Inflammatory macrophage treated with lipopolysaccharide for 1 hour (primary cell): ENCODE results near the gene MRAP2.

Source experiments
- DNase-seq, 2 donors: peaks; one replicate each; pipeline ENCODE4 v3.0.0-alpha.2; 2020 to 2022

The MRAP2 gene, protein sequence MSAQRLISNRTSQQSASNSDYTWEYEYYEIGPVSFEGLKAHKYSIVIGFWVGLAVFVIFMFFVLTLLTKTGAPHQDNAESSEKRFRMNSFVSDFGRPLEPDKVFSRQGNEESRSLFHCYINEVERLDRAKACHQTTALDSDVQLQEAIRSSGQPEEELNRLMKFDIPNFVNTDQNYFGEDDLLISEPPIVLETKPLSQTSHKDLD

GRCh38 chr6:84033523-84034451 lies at the start of gene MRAP2:
TSS of gene MRAP2 (plus strand) at chr6:84033772. CDS start at chr6:84055319, 21,547 bp downstream.
- DNase-seq, result no peak

DNA sequence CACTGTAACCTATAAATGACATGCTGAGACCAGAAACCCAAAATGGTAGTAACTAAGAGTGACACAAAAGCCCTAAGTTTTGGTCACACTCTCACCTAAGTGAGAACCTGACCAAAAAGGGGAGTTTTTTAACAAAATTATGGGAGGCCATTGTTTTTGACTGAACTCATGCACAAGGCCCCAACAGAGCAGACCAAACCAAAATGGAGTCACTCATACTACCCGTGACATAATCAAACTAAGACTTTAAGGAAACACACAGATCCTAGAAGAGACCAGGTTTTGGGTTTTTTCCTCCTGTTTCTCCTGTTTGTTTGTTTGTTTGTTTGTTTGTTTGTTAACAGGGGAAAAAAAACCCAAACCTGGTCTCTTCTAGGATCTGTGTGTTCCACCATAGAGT lies 49.2 kb upstream of the MRAP2 start:
- DNase-seq, result no peak

DNA sequence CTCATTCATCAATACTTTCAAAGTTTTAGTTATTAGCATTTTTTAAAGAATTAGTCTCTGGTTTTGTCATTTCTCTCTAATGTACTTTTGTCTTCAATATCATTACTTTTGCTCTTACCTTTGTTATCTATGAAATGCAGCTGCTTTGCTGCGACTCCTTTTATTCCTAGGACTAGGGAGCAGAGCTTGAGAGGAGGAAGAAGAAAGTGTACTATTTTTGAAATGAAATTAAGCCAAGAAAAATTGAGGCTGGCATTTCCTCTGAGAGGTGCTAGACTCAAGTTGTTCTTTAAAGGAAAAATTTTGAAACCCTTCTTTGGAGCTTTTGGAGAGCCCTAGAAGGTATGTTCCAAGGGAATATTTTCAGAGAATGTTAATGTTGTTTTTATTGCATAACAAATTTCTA lies 48.3 kb upstream of the MRAP2 start:
- no peak for DNase-seq

DNA sequence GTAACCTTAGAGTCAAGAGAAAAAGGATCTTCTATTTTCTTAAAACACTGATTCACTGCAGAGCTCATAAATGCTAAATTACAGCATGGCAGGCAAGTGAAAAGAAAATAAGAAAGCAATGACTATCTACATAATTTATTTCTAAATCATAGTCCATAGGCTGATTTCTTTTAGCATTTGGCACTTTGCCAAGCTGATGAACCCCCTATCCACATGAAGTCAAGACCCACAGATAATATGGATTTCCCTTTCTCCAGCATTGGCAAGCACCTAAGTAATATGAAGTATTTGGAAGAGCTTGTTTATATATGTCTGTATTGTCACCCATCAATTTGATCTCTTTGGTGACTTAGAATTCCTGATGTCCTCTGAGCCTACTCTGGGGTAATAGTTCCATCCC lies 47.9 kb upstream of the MRAP2 start:
- no peak for DNase-seq

DNA sequence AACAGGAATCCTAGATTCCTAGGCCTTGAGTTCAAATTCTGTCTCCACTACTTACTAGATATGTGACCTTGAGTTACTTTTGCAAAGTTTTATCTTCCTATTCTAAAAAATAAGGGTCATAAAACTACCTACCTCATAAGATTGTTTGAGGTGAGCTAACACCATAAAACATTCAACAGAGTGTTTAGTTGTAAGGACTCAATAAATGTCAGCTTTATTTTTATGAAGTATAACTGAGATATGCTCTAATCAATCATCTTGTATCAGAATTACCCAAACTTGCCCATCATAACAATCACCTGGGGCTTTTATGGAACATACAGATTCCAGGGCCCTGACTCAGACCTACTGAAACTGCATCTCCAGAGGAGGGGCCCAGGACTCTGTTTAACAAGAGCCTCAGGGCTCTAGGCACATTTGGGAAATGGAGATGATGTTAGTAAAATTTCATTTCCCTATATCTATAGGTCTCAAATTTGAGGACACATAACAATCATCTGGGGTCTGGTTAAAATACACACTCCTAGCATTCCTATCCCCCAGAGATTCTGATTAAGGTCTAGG lies 35.5 kb upstream of the MRAP2 start:
- no peak for DNase-seq

- no peak for DNase-seq
Observed at GRCh38 chr6:84001119-84001518, 32.5 kb upstream of the MRAP2 start.

- no peak for DNase-seq
Observed at GRCh38 chr6:84002226-84002625, 31.3 kb upstream of the MRAP2 start.

DNA sequence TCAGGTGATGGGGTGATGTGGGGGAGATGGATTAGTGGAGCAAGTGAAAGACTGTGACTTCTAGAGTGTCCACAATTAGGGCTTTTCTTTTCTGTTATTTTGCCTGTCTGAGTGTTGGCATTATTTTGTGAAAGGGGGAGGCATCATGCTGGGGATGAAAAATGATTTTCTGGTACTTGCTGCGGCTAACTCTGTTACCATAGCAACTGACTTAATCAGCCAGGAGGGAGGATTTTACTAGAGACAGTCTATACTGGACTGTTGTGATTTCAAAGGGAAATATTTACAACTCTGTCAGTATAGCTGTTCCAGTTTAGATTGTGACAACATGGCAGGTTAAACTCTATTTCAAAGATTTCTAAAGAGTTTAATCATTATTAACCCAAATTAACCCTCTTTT lies 30.4 kb upstream of the MRAP2 start:
- DNase-seq, result no peak

GRCh38 chr6:84003654-84004053 lies 29.9 kb upstream of the MRAP2 start:
- DNase-seq, result no peak

- no peak for DNase-seq
Observed at GRCh38 chr6:84007871-84008270, 25.7 kb upstream of the MRAP2 start.

GRCh38 chr6:84013354-84013753 lies 20.2 kb upstream of the MRAP2 start:
- no peak for DNase-seq

- DNase-seq, result no peak
Observed at GRCh38 chr6:84013931-84014330, 19.6 kb upstream of the MRAP2 start.

- no peak for DNase-seq
Observed at GRCh38 chr6:84016029-84016428, 17.5 kb upstream of the MRAP2 start.

GRCh38 chr6:84017709-84018452 lies 15.7 kb upstream of the MRAP2 start:
- DNase-seq, result no peak

DNA sequence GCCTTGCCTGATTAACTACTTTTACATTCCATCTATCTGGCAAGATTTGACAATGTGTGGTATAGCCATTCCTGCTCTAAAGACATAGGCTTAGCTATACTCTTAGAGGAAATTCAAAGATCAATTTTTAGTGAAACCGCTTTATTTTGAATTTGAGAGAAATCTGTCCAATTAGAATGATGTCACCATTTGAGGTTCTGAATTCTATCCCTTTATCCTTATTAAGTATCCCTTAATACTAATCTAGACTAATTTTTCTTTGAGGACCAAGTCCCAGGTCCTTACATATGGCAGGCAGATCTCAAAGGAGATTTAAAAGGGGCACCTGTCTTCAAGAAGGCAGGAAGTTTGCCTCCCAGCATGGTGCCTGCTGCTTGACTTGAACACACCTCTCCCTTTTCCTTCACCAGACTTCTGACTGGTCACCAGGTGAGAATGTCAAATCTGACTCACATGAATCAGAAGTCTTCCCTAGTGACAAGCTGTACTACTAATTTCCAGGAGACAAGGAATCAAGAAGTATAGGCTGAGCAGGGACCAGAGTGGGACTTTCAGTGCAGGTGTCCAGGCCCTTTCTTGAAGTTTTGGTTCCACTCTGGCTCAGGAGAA lies 15.0 kb upstream of the MRAP2 start:
- no peak for DNase-seq

DNA sequence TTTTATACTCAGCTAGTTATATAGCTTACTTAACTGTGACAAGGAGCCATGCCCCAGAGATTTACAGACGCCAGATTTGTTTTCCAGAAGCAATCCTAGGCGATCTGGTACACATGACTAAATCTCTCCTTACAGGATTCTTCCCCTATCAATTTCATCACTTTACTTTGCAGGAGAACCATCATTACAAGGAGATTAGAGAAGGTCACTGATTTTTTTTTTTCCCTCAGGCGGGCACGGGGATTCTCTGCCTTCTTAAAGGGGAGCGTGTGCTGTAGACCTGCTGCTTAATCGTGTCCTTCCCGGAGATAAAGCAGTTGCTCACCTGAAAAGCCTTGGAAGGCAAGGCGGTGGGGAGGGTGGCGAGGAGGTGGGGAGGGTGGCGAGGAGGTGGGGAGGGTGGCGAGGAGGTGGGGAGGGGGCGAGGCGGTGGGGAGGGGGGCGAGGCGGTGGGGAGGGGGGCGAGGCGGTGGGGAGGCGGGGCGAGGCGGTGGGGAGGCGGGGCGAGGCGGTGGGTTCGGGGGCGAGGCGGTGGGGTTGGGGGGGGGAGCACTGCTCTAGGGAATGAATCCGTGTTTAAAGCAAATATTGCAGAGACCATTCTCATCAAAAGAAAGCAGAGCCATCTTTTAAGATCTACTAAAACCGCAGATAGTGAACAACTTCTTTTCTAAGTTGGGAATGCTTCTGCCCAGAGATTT lies 14.3 kb upstream of the MRAP2 start:
- DNase-seq, result no peak

GRCh38 chr6:84019842-84020211 lies 13.7 kb upstream of the MRAP2 start:
- no peak for DNase-seq

- no peak for DNase-seq
Observed at GRCh38 chr6:84021625-84022024, 11.9 kb upstream of the MRAP2 start.

- no peak for DNase-seq
Observed at GRCh38 chr6:84026721-84027164, 6.8 kb upstream of the MRAP2 start.

DNA sequence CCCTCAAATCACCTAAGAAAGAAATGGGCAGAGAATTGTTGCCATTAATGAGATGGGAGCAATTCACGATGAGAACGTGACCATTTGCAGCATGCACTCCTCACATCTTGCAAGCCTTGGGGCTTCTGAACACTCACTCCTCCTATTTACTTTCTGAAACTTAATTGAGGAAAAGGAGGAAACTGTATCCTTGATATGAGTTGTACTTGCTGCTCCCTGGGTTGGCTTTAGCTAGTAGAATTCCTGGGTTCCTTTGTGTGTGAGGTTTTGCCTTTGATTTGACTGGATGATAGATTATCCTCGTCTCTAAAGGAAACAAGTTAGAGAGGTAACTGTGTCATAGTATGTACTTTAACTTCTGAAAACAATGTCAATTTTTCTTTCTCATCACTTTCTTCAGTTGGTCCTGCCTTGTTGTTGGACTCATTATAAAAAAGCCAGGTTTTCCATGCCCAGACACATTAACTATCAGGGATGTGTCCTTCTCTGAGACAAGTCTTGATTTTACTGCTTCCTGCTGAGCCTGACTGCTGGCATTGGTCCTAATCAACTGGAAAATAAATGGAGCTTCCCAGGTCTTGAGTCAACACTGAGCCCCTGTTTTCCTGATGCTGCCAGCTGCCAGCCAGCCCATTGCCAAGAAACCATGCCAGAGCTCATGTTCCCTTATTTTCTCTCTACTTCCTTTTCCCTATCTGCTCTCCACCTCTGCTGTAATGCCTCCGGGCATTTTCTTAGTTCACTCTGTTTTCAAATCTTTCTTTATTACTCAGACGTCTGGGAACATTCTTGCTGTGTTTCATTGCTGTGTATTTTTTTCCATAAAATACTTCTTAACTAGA lies 6.0 kb upstream of the MRAP2 start:
- DNase-seq, result no peak

DNA sequence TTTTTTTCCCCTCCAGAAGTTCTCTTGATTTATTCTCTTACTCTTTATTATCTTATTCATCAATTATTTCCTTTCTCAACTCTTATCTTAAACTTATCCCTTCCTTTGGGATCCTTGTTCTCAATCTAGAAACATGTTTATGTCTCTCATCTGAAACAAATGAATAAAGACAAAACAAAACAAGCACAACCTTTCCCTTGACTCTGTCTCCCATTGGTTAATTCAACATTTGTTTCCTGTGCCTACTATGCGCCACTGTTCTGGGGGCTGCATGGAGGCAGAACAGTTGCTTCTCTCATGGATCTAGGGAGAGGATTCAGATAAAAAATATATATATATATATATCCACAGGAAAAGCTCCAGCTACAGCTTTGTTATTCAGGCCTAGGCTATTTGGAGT lies 5.2 kb upstream of the MRAP2 start:
- DNase-seq, result no peak
